Lower lobe of right lung (tissue), 2 donors: Measurements from ENCODE around the gene SUPT5H. TPM values are rescaled to one million over a fixed set of nuclear protein-coding genes. Genes with fewer than 3 reads are reported as not detected.
"Not testable (repeated sequence)": the region's sequence is repeated elsewhere in the genome, so short reads cannot be mapped to it uniquely, and the experiment has no call there.

Source experiments
- ATAC-seq, 2 donors: fragments of 200-7000 bp; cut with Tn5 transposase; one replicate each; pipeline ENCODE4 v1.9.1; 2020 to 2022; ENCODE audit warnings: mild to moderate bottlenecking in 2 of 2, moderate library complexity in 2 of 2
- DNase-seq: peaks from one replicate; pipeline ENCODE4 v3.0.0-alpha.2; 2020
- H3K27ac ChIP-seq: fragments of 200-600 bp; one replicate; pipeline ENCODE4 v1.8.0; 2022
- H3K27me3 ChIP-seq: fragments of 200-600 bp; one replicate; pipeline ENCODE4 v1.8.0; 2022; ENCODE audit warnings: low read depth
- H3K36me3 ChIP-seq: fragments of 200-600 bp; one replicate; pipeline ENCODE4 v1.8.0; 2022; ENCODE audit warnings: mild to moderate bottlenecking
- H3K4me1 ChIP-seq: fragments of 200-600 bp; one replicate; pipeline ENCODE4 v1.8.0; 2022
- H3K4me3 ChIP-seq: fragments of 200-600 bp; one replicate; pipeline ENCODE4 v1.8.0; 2022; ENCODE audit warnings: mild to moderate bottlenecking
- H3K9me3 ChIP-seq: fragments of 200-600 bp; one replicate; pipeline ENCODE4 v1.8.0; 2022
- intact Hi-C: fragments of 100-400 bp; cut with DNase I; formaldehyde crosslinking; loops from one replicate; pipeline ENCODE4 v1.11.0; 2022
- total RNA-seq: library from RNA; stranded (reverse); fragmentation: NEBNext Ultra II Directional; extraction: Animal tissue kit (Norgen Biotek cat#: 25700); gene quantifications from one replicate; pipeline ENCODE4 v1.2.1, GENCODE V29; 2021
- TF ChIP-seq, protein P1 (sequence below): fragments of 200-600 bp; IDR thresholded peaks from one replicate; pipeline ENCODE4 v1.8.0; 2022; ENCODE audit warnings: antibody characterized with exemption, mild to moderate bottlenecking
- donor health status: DM: no; HTN: yes; CAD: no; lungs with severe emphysema.

Gene SUPT5H
- total RNA-seq, 1 donor from 2014 or later: 108 TPM

DNA sequence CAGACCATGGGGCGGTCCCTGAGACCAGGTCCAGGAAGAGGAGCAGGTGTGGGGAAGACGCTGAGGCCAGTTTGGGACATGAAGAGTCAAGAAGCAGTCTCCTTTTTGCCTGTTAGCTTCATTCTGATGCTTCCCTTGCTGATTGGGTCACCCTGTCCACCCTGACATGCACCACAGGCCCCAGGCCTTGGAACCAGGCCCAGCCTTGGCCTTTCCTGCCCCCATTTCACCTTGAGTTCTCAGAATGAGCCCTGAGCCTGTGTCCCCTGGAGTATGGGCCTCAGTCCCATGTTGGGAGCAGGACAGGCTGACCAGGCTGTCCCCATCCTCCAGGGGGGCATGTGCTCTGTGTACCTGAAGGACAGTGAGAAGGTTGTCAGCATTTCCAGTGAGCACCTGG lies 30.4 kb downstream of the SUPT5H start:
- intact Hi-C loops: no loop called here
- no peaks in the 10 kb centered on the region for H3K9me3 ChIP-seq
- TF ChIP-seq, protein P1, sequence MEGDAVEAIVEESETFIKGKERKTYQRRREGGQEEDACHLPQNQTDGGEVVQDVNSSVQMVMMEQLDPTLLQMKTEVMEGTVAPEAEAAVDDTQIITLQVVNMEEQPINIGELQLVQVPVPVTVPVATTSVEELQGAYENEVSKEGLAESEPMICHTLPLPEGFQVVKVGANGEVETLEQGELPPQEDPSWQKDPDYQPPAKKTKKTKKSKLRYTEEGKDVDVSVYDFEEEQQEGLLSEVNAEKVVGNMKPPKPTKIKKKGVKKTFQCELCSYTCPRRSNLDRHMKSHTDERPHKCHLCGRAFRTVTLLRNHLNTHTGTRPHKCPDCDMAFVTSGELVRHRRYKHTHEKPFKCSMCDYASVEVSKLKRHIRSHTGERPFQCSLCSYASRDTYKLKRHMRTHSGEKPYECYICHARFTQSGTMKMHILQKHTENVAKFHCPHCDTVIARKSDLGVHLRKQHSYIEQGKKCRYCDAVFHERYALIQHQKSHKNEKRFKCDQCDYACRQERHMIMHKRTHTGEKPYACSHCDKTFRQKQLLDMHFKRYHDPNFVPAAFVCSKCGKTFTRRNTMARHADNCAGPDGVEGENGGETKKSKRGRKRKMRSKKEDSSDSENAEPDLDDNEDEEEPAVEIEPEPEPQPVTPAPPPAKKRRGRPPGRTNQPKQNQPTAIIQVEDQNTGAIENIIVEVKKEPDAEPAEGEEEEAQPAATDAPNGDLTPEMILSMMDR: no peak
- H3K27me3 ChIP-seq: no peaks in the 10 kb centered on the region
- DNase-seq: no peak
- peaks cover 62% of the 10 kb centered on the region for H3K36me3 ChIP-seq
- H3K4me1 ChIP-seq: peaks cover 9% of the 10 kb centered on the region
- no peak overlapping the region for H3K4me3 ChIP-seq
- ATAC-seq: no peak
- no peak overlapping the region for H3K27ac ChIP-seq

DNA sequence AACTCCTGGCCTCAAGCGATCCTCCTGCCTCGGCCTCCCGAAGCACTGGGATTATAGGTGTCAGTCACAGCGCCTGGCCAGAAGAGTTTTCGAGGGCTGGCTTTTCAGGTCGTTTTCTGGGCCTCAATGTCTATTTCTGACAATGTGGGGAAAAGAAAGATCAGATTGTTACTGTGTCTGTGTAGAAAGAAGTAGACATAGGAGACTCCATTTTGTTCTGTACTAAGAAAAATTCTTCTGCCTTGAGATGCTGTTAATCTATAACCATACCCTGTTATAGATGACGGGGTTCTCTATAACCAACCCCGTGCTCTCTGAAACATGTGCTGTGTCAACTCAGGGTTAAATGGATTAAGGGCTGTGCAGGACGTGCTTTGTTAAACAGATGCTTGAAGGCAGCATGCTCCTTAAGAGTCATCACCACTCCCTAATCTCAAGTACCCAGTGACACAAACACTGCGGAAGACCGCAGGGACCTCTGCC lies 34.0 kb downstream of the SUPT5H start:
- H3K27me3 ChIP-seq, intact Hi-C loops, H3K9me3 ChIP-seq, DNase-seq: not testable (repeated sequence)
- H3K4me3 ChIP-seq: peak overlapping the region; percentile 99
- peaks cover 21% of the 10 kb centered on the region for H3K4me1 ChIP-seq
- ATAC-seq: peak; percentile 9 to 50
- peak overlapping the region; percentile 85 for H3K27ac ChIP-seq
- H3K36me3 ChIP-seq: peaks cover 38% of the 10 kb centered on the region

DNA sequence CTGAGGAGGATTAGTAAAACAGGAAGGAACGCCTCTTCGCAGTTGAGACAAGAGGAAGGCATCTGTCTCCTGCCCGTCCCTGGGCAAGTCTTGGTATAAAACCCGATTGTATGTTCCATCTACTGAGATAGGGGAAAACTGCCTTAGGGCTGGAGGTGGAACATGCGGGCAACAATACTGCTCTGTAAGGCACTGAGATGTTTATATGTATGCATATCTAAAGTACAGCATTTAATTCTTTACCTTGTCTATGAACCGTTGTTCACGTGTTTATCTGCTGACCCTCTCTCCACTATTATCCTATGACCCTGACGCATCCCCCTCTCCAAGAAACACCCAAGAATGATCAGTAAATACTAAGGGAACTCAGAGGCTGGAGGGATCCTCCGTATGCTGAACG lies 34.5 kb downstream of the SUPT5H start:
- Histone ChIP-seq H3K27ac (peak overlapping the region; percentile 85), H3K4me3 (peak overlapping the region; percentile 99), H3K27me3 (no peaks in the 10 kb centered on the region), H3K4me1 (peaks cover 21% of the 10 kb centered on the region), H3K9me3 (no peaks in the 10 kb centered on the region), H3K36me3 (peaks cover 38% of the 10 kb centered on the region)
- intact Hi-C loops: no loop called here
- DNase-seq (no peak), ATAC-seq (no peak)
- TF ChIP-seq, protein P1: no peak

DNA sequence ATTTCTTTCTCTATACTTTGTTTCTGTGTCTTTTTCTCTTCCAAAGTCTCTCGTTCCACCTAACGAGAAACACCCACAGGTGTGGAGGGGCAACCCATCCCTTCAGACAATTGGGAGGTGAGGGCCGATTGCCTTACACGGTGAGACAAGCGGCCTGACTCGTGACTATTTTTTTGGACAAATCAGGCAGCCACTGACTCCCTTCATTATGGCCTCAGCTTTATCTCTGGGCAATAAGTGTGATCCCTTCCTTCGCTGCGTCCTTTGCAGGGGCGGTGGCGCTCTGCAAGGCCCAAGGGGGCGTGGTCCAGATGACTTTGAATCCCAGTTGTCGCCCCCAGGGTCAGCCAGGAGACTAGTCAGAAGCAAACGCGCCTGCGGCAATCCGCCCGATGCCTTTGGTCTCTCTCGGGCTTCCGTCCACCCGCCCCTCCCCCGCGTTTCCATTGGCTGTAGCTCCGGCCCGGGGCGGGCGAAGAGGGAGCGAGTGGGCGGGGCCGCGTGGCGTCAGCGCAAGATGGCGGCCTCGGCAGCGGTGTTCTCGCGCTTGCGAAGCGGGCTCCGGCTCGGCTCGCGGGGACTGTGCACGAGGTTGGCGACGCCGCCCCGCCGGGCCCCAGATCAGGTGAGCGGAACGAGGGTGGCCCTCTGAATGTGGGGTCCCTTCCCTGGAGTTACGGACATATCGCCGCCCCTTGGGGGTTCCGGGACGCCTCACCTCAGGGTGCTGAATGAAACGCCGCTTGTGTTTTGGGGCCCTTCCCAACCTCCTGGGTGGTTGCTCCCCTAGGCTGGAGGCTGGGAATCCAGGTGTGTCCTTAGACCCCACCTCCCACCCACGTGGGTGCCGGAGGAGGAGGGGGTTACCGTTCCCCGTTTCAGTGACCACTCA lies 35.2 kb downstream of the SUPT5H start, which contains the start of gene TIMM50:
Gene TIMM50 (plus strand): TSS at position 502 of the 892 bp plus-strand sequence. CDS start 16 bp downstream, at position 518.
- peaks cover 21% of the 10 kb centered on the region for H3K4me1 ChIP-seq
- H3K9me3 ChIP-seq: no peaks in the 10 kb centered on the region
- peak within 1 kb of the TSS; percentile 99 for H3K4me3 ChIP-seq
- peaks cover 38% of the 10 kb centered on the region for H3K36me3 ChIP-seq
- H3K27ac ChIP-seq: peak within 1 kb of the TSS; percentile 85
- H3K27me3 ChIP-seq: no peaks in the 10 kb centered on the region
- DNase-seq (peak; percentile 99), ATAC-seq (peak; percentile 98 to 99)
- intact Hi-C loops: no loop called here
- TF ChIP-seq, protein P1: no peak

DNA sequence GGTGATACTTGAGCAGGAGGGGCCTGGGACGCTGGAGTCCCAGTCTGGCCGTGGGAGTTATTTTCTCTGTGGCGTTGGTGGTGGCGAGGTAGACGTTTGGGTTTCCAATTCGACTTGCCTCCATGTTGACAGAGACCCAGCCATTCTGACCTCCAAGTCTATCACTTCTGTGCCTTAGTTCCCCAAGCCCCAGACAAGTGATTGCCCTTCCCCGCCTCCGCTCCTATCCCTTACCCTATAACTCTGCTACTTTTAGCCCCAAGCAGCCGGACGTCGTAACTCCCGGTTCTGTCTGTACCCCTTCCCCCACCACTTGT lies 35.8 kb downstream of the SUPT5H start:
- no peak for DNase-seq
- ATAC-seq: no peak
- peak overlapping the region; percentile 99 for H3K4me3 ChIP-seq
- peaks cover 21% of the 10 kb centered on the region for H3K4me1 ChIP-seq
- TF ChIP-seq, protein P1: no peak
- H3K27me3 ChIP-seq: no peaks in the 10 kb centered on the region
- peaks cover 38% of the 10 kb centered on the region for H3K36me3 ChIP-seq
- no peaks in the 10 kb centered on the region for H3K9me3 ChIP-seq
- H3K27ac ChIP-seq: peak overlapping the region; percentile 85
- intact Hi-C loops: no loop called here

DNA sequence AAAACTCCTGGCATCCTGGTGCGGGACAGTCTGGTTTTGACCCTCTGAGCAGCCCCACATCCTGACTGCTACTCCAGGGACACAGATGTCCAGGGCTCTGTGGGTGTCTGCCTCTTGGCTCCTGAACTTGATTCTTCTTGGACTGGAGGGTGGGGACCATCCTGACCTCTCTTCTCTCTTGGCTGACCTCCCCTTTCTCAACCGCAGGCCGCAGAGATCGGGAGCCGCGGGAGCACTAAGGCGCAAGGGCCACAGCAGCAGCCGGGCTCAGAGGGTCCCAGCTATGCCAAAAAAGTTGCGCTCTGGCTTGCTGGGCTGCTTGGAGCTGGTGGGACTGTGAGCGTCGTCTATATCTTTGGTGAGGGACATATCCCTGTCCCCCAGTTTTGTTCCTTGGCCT lies 36.3 kb downstream of the SUPT5H start:
- intact Hi-C loops: no loop called here
- DNase-seq: no peak
- Histone ChIP-seq H3K36me3 (peaks cover 41% of the 10 kb centered on the region), H3K4me3 (peak overlapping the region; percentile 99), H3K4me1 (peaks cover 21% of the 10 kb centered on the region), H3K27ac (no peak overlapping the region), H3K27me3 (no peaks in the 10 kb centered on the region), H3K9me3 (no peaks in the 10 kb centered on the region)
- TF ChIP-seq, protein P1: no peak
- no peak for ATAC-seq
